ENCODE data around the gene MEI4.
"Not testable (repeated sequence)": the region's sequence is repeated elsewhere in the genome, so short reads cannot be mapped to it uniquely, and the experiment has no call there.

The MEI4 gene

GRCh38 chr6:77822265-77822664 lies 169.4 kb downstream of the MEI4 start:
- DNase-seq, result no peak

- no peak for DNase-seq
Measured at GRCh38 chr6:77825204-77825603, 172.4 kb downstream of the MEI4 start.

- no peak for DNase-seq
Measured at GRCh38 chr6:77829736-77830135, 176.9 kb downstream of the MEI4 start.

- not testable (repeated sequence) for DNase-seq
Measured at GRCh38 chr6:77833749-77834148, 180.9 kb downstream of the MEI4 start.

GRCh38 chr6:77834591-77834996 lies 181.8 kb downstream of the MEI4 start:
- no peak for DNase-seq

- DNase-seq, result no peak
Measured at GRCh38 chr6:77837034-77837784, 184.4 kb downstream of the MEI4 start.

- no peak for DNase-seq
Measured at GRCh38 chr6:77839292-77839691, 186.5 kb downstream of the MEI4 start.

GRCh38 chr6:77844822-77845221 lies 192.0 kb downstream of the MEI4 start:
- DNase-seq, result no peak

- no peak for DNase-seq
Measured at GRCh38 chr6:77853401-77853800, 200.6 kb downstream of the MEI4 start.

- DNase-seq, result no peak
Measured at GRCh38 chr6:77856391-77856790, 203.6 kb downstream of the MEI4 start.

- no peak for DNase-seq
Measured at GRCh38 chr6:77857421-77857820, 204.6 kb downstream of the MEI4 start.

- no peak for DNase-seq
Measured at GRCh38 chr6:77876300-77876699, 223.5 kb downstream of the MEI4 start.

GRCh38 chr6:77879527-77879926 lies 226.7 kb downstream of the MEI4 start:
- DNase-seq, result no peak

GRCh38 chr6:77880501-77880900 lies 227.7 kb downstream of the MEI4 start:
- DNase-seq, result no peak

GRCh38 chr6:77883851-77884250 lies 231.0 kb downstream of the MEI4 start:
- no peak for DNase-seq

- no peak for DNase-seq
Measured at GRCh38 chr6:77893391-77893790, 240.6 kb downstream of the MEI4 start.

- DNase-seq, result no peak
Measured at GRCh38 chr6:77906070-77906469, 253.2 kb downstream of the MEI4 start.

GRCh38 chr6:77910826-77911225 lies 258.0 kb downstream of the MEI4 start:
- DNase-seq, result no peak

GRCh38 chr6:77926198-77926751 lies 273.4 kb downstream of the MEI4 start:
- DNase-seq, result no peak

- no peak for DNase-seq
Measured at GRCh38 chr6:77930382-77930781, 277.5 kb downstream of the MEI4 start.

- DNase-seq, result no peak
Measured at GRCh38 chr6:77930952-77931351, 278.1 kb downstream of the MEI4 start.

- no peak for DNase-seq
Measured at GRCh38 chr6:77962070-77962469, 309.2 kb downstream of the MEI4 start.

- no peak for DNase-seq
Measured at GRCh38 chr6:77965449-77965848, 312.6 kb downstream of the MEI4 start.

GRCh38 chr6:77972334-77972733 lies 319.5 kb downstream of the MEI4 start:
- DNase-seq, result no peak
